GM19468 (cell line): Measurements from ENCODE around the gene KRTAP23-1.

ENCODE experiments used
- ATAC-seq: cut with Tn5 transposase; IDR thresholded peaks from one replicate; pipeline ENCODE4 v1.9.1; 2021; ENCODE audit warnings: mild to moderate bottlenecking, moderate library complexity, moderate number of reproducible peaks; ENCODE audit not compliant: unreplicated experiment; ENCODE audit errors: extremely low read depth

The KRTAP23-1 gene

GRCh38 chr21:30348506-30348905 lies at the start of gene KRTAP23-1:
TSS of gene KRTAP23-1 (minus strand) at chr21:30348606. CDS start at chr21:30348606, 0 bp downstream.
- ATAC-seq, result no peak

DNA sequence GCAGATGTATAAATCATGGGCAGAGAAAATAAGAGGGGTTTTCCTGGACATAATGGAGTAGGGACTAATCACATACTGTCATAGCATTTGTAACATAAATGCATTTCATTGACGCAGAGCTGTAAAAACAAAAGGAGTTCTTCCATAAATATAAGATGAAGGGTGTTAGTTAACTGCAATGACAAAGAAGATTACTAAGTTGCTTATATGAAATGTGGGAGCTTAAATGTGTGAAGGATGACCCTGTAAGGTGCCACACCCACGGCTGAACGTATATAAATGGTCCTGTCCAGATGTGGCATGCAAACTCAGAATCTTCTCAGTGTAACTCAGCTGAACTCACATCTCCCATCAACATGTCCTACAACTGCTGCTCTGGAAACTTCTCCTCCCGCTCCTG lies 47.3 kb upstream of the KRTAP23-1 start, which contains the start of gene KRTAP13-1:
Gene KRTAP13-1, plus strand, starts transcription at position 301 of the 400 bp plus-strand sequence. Its CDS starts 56 bp downstream, at position 357.
- no peak for ATAC-seq

- ATAC-seq, result no peak
These were observed 43.2 kb upstream of the KRTAP23-1 start for GRCh38 chr21:30391492-30392025.

DNA sequence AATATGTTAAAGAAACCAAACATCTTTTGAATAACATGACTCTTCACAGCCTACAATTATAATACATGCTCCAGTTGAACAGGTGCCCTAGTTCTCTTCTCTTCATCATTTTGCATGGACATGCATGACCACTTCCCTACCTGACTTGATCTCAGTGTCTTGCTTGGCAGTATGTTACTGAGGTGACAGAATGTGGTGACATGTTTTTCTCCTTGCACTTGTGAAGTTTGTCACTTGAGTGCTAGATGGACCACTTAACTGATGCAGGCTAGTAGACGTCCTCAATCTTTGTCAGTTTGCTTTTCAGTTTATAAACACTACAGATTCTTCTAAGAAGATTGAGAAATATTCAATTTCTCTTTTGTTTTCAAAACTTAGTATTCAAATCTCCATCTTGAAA lies 33.8 kb upstream of the KRTAP23-1 start:
- ATAC-seq, result no peak

DNA sequence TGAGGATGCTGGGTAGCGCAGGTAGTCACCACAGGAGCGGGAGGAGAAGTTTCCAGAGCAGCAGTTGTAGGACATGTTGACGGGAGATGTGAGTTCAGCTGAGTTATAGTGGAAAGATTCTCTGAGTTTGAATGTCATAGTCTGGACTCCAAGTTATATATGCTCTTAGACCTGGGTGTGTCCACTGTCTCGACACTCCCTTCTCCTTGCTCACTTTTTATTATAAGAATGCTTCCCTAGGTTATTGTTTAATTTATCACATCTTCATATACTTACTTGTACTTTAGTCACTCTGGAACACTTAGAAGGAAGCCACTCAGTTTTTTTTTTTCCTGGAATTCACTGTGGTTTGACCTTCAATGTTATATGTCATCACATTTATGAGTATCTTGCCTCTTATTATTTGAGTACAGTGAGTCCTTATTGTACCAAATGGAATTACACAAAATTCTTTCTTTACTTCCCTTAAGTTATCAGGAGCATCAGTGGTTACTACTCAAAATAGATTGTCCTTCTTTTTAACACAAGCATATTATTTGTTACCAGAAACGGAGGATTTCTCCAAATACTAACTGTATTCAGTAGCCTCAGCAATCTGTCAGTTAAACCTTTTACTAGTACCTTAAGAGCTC lies 23.8 kb upstream of the KRTAP23-1 start, which contains the start of gene KRTAP13-2:
Gene KRTAP13-2, minus strand, starts transcription at position 133 of the 632 bp plus-strand sequence. Its CDS starts 58 bp downstream, at position 75.
- ATAC-seq, result no peak

DNA sequence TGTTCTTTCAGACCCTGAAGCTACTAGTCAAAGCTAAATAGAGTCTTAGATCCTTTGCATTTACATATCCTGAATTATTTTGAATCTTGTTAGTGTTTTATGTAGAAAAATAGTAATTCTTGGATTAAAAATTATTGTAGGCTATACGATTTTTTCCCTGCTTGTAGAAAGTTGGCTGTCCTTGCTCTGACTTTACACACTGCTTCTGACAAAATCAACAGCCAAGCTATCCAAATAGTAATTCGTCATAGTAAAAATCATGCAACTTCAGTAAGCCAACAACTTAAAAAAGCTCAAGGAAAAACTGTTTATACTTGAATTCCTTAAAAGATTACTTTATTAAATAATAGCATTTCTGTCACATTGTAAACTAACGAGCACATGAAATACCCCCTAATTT lies 7.5 kb upstream of the KRTAP23-1 start:
- ATAC-seq, result no peak

- no peak for ATAC-seq
These were observed 6.1 kb upstream of the KRTAP23-1 start for GRCh38 chr21:30354308-30355005.

GRCh38 chr21:30351534-30351933 lies 3.1 kb upstream of the KRTAP23-1 start:
- no peak for ATAC-seq

- ATAC-seq, result no peak
These were observed 1.2 kb upstream of the KRTAP23-1 start for GRCh38 chr21:30349572-30349971.

DNA sequence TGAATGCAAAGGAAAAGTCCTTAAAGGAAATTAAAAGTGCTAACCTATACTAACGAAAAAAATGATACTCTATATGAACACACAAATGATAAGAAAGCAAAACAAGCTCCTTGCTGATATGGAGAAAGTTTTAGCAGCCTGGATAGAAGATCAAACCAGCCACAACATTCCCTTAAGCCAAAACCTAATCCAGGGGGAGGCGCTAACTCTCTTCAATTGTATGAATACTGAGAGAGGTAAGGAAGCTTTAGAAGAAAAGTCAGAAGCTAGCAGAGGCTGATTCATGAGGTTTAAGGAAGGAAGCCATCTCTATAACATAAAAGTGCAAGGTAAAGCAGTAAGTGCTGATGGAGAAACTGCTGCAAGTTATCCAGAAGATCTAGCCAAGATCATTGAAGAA lies 3.4 kb downstream of the KRTAP23-1 start:
- no peak for ATAC-seq

DNA sequence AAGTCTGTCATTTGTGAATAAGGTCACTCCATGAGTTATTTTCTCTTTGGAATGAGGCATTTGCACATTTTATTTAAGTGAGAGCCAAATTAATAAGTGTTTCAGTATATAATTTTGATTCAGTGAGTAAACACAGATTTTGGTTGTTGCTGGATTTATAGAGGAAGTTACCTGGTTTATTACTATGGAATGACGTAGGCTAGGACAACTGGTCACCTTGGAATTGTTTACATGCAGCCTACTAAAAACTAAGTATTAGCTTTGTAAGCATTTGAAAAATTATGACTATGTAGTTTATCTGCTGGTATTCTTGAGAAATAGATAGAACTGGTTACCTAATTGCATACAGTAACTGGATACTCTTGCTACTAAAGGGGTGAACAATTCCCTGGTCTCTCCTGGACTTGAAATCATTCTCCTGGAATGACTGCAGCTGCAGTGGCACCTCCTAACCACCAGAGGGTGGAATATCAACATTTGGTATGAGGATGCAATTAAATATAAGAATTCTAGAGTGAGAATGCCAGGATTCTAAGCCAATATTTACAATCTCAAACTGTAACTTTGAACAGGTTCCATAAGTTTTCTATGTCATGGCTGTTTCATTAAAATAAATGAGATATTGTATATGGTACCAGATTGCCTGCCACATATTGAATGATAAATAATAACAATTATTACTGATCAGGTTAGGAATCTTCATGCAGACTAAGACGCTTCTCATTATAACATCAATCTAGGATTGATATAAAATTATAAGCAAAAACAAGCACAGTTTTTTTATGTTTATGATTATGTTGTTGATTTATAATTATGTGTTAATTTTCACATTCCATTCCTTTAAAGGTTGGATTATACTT lies 7.5 kb downstream of the KRTAP23-1 start:
- ATAC-seq, result no peak

DNA sequence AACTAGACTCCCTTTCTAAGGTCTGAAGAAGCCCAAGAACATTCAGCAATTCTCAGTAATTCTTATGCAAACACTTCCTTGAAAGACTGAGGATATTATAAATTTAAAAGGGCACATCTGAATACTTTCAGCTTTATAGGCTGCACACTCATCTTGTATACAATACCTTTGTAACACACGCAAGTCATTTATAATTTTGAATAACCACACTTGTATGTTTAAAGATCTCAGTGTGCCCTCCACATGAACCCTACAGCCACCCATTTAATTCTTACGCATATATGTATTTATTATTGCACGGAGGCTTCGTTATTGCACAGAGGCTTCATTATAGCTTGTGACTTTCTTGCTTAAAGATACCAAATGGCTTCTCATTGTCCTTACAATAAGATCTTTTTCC lies 9.7 kb downstream of the KRTAP23-1 start:
- ATAC-seq, result no peak

DNA sequence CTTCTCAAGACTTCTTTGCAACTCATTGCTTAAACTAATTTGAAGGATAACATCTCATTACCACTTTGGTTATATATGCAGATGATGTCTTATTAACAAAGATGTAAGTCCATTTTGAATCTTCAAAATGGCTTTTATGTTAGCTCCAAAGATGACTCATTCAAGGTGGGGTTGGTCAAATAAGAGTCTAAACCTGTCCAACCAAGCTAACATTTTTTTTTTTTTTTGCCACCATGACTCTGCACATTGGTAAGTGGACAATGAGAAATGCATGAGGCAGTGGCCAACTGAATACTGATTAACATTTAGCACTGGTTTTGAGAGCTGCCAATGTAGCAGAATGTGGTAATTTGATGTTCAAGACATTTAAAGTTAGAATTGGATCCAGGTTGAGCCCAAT lies 10.6 kb downstream of the KRTAP23-1 start:
- ATAC-seq, result no peak

- no peak for ATAC-seq
These were observed 11.1 kb downstream of the KRTAP23-1 start, which contains the start of gene KRTAP27-1 for GRCh38 chr21:30337276-30337744. TSS of gene KRTAP27-1 (minus strand) at chr21:30337694. CDS start at chr21:30337668, 26 bp downstream.

- ATAC-seq, result no peak
These were observed 11.8 kb downstream of the KRTAP23-1 start for GRCh38 chr21:30336596-30336995.

DNA sequence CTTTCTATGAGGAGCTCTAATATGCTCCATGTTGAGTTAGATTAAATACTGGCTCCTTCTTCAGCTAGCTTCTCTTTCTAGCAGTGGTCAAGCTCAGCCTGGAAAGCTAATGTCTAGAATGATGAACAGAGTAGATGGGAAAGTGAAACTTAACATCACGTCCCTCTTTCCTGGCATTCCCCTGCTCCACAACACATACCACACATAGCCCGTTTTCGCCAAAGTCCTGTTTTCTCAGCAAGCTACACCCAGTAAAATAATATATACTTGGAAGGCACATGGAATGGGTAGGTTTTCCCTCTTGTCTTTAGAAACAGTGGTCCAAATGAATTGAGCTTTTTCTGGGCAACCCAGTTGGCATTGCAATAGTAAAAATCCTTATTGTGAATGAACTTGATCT lies 14.7 kb downstream of the KRTAP23-1 start:
- no peak for ATAC-seq

DNA sequence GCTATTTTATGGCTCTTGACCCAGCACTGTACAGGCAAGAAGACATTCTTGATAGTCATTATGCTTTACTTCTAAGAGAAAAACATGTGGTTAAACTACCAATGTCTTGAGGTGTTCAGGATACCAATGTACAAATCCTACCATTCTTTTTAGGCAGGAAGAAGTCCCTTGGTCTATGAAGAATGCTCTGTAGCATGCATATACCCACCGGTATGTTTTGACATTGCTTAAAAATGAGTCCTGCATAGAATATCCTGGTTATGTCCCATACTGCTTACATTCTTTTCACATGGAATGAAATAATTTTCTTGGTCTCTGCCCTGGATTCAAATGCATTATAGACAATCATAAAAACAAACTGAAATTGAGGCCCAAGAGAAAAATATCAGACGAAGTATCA lies 15.7 kb downstream of the KRTAP23-1 start:
- no peak for ATAC-seq

GRCh38 chr21:30329203-30329875 lies 19.1 kb downstream of the KRTAP23-1 start:
- no peak for ATAC-seq

GRCh38 chr21:30326390-30326789 lies 22.0 kb downstream of the KRTAP23-1 start:
- ATAC-seq, result no peak

GRCh38 chr21:30320215-30320614 lies 28.2 kb downstream of the KRTAP23-1 start, which contains the start of gene KRTAP26-1:
TSS of gene KRTAP26-1 (minus strand) at chr21:30320315. CDS start at chr21:30320035, 280 bp downstream.
- no peak for ATAC-seq
